ENCODE data around the gene TROAP. TPM values are rescaled to one million over a fixed set of nuclear protein-coding genes. Genes with fewer than 3 reads are reported as not detected.

TROAP gene
- total RNA-seq, 1 experiment from 2014 or later, result 75.3 TPM

DNA sequence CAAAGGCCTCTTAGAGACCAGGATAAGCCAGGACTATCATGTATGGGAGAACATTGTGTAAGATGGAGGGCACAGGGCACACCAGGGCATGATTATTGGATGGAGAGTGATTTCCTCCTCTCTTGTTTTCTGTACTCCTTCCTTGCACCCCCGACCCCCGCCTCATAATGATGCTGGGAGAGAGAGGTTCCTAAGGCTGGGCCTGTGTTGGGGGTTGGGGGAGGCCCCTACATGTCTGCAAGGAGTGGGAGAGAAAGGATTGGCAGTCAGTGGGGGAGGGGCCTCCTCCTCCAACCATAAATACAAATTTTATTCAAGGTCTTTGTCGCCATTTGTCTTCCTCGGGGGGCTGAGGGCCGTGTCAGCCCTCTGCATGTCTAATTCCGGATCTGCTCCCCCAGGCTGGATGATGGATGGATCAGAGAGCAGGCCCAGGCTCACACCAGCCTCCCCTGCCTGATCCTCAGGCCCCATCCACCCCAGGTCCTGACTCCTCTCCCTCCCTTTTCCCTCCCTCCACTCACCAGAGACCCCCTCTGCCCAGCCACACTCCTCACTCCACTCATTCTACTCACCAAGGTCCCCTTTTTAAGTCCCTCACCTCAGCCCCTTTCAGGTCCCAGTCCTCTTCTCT lies 15.9 kb downstream of the TROAP start:
- no peak overlapping the region for H2BK15ac ChIP-seq (ENCODE audit: low read depth, low read length)
- whole genome bisulfite sequencing (ENCODE audit: extremely low coverage, insufficient read length, low lambda C conversion rate), result no CpG with 5 or more reads among the region's 6 CpGs
- no peak overlapping the region for H4K8ac ChIP-seq (replicated peaks; ENCODE audit: insufficient read length, low read depth, low read length)
- peaks cover 1 to 3% of the 10 kb centered on the region in 2 experiments; a peak in 3 of 5 replicates for H3K9me3 Mint-ChIP-seq
- H3K9ac ChIP-seq (ENCODE audit: extremely low read depth, insufficient read length, low read length), result no peak overlapping the region
- no peak overlapping the region for H3K23ac ChIP-seq (ENCODE audit: insufficient read length, low read depth, low read length)
- no peaks in the 10 kb centered on the region for H3K79me2 ChIP-seq (ENCODE audit: insufficient read depth, low read length)
- no peak overlapping the region for H4K91ac ChIP-seq (ENCODE audit: insufficient read length, low read depth, low read length)
- peaks cover 81% of the 10 kb centered on the region for H3K27me3 ChIP-seq (ENCODE audit: insufficient read depth, low read length)
- H3K23me2 ChIP-seq (ENCODE audit: insufficient read length, low read depth, low read length, poor library complexity, severe bottlenecking), result peaks cover 24% of the 10 kb centered on the region
- H3K14ac ChIP-seq (ENCODE audit: insufficient read depth, low read length), result no peak overlapping the region
- H3K4me3 Mint-ChIP-seq, result peak overlapping the region in 1 of 2 experiments; percentile 61; a peak in 2 of 5 replicates
- no peaks in the 10 kb centered on the region for H3K79me1 ChIP-seq (ENCODE audit: insufficient read depth, low read depth, low read length, poor library complexity, severe bottlenecking)
- no peaks in the 10 kb centered on the region for H3K9me3 ChIP-seq (ENCODE audit: control insufficient read depth, low read depth, low read length)
- H2AFZ ChIP-seq (ENCODE audit: low read length), result no peak overlapping the region
- no peak overlapping the region for H3K27ac ChIP-seq (ENCODE audit: insufficient read length, low read depth, low read length)
- H3K56ac ChIP-seq (ENCODE audit: insufficient read length, low read depth, low read length), result no peak overlapping the region
- peaks cover 97% of the 10 kb centered on the region for H3K27me3 Mint-ChIP-seq (ENCODE audit: low read depth)
- no peak overlapping the region for H4K5ac ChIP-seq (ENCODE audit: insufficient read length, low read depth, low read length)
- H3K4ac ChIP-seq (ENCODE audit: low read depth, low read length), result no peak overlapping the region
- TF ChIP-seq, protein P1, sequence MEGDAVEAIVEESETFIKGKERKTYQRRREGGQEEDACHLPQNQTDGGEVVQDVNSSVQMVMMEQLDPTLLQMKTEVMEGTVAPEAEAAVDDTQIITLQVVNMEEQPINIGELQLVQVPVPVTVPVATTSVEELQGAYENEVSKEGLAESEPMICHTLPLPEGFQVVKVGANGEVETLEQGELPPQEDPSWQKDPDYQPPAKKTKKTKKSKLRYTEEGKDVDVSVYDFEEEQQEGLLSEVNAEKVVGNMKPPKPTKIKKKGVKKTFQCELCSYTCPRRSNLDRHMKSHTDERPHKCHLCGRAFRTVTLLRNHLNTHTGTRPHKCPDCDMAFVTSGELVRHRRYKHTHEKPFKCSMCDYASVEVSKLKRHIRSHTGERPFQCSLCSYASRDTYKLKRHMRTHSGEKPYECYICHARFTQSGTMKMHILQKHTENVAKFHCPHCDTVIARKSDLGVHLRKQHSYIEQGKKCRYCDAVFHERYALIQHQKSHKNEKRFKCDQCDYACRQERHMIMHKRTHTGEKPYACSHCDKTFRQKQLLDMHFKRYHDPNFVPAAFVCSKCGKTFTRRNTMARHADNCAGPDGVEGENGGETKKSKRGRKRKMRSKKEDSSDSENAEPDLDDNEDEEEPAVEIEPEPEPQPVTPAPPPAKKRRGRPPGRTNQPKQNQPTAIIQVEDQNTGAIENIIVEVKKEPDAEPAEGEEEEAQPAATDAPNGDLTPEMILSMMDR (conservative IDR thresholded peaks at IDR 0.05), result no peak
- no peak for DNase-seq
- peaks cover 3% of the 10 kb centered on the region for H4K20me1 ChIP-seq (ENCODE audit: control insufficient read depth, insufficient read depth, insufficient read length)
- no peak overlapping the region for H3K4me2 ChIP-seq (ENCODE audit: insufficient read depth, insufficient read length, low read length)
- no peak overlapping the region for H2BK12ac ChIP-seq (ENCODE audit: insufficient read length, low read depth, low read length)
- no peak overlapping the region for H2BK20ac ChIP-seq (ENCODE audit: low read depth, low read length, poor library complexity, severe bottlenecking)
- no peak overlapping the region for H3K27ac Mint-ChIP-seq
- H2AK5ac ChIP-seq (ENCODE audit: insufficient read length, low read length), result no peak overlapping the region
- no peak overlapping the region for H2BK120ac ChIP-seq (ENCODE audit: low read depth, low read length, poor library complexity, severe bottlenecking)
- H3K4me1 ChIP-seq (ENCODE audit: insufficient read depth, low read length), result peaks cover 7% of the 10 kb centered on the region; the same call in 1 of the 2 replicates
- no peak overlapping the region for H2BK5ac ChIP-seq (ENCODE audit: insufficient read length, low read length)
- no peak overlapping the region for H3K18ac ChIP-seq (ENCODE audit: insufficient read length, low read depth, low read length)
- no peak overlapping the region for H3T11ph ChIP-seq (ENCODE audit: low read length)
- peaks cover 0 to 1% (median 0%) of the 10 kb centered on the region in 3 experiments; a peak in 2 of 7 replicates for H3K36me3 Mint-ChIP-seq (ENCODE audit: insufficient read depth in 1 of 3, low read depth in 3 of 3)
- peaks cover 46 to 53% of the 10 kb centered on the region in 2 experiments for H3K4me1 Mint-ChIP-seq

Data from H9 (cell line).